GM21367 (cell line): ENCODE results near the gene CDHR1.

ENCODE experiments used
- ATAC-seq: cut with Tn5 transposase; IDR thresholded peaks from one replicate; pipeline ENCODE4 v1.9.1; 2021; ENCODE audit not compliant: unreplicated experiment

Gene CDHR1

DNA sequence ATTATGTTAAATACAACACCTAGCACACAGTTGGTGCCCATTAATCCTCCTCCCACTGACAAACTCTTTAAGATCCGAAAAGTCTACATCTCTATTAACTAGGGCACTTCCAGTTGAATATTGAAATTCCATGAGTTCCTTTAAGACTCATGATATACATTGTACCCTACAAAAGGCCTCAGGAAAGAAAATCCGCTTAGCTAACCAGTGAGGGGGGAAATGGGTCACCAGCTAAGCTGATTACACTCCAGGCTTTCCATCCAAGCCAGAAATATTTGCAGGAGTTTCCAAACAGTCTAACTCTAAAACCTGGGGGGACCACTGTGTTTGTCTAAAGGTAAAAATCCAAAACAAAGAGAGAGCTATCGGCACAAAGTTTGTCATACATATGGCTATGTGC is 32.3 kb downstream of the CDHR1 start:
- ATAC-seq: no peak

DNA sequence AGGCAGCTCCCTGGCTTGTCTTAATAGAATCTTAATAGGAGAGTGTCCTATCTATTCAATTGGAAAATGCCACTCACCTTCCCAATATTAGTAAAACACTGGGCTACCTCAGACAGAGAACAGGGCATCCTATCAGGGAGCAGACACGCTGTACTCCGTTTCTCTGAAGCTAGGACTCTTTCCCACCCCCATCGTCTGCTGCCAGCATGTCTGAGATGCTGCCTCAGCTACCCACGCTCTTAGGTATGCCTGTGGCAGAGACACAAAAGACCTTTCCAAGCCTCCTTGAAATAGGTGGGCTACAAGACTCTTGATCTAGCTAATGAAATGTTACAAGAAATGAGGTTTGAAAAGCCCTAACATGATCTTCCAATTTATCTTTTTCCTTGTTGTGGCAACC is 33.5 kb downstream of the CDHR1 start:
- ATAC-seq: no peak

DNA sequence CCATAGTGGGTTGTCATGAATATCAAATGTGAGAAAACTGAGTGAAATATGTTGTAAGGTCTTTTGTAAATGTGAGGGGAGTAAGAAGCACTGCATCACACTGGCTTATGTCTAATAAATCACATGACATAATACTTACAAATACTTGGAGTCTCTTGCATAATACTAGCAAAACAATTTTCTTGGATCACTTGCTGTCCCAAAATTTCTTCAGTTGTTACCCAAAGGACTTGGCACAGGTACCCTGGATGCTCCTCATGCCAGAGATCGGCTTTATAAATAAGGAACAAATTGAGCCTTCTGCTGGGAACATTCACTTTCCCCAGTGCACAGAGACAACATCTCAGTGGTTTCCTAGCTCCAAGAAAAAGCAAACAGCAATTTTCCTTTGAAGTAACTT is 36.0 kb downstream of the CDHR1 start:
- no peak for ATAC-seq

GRCh38 chr10:84232376-84232775 is 38.0 kb downstream of the CDHR1 start:
- no peak for ATAC-seq

DNA sequence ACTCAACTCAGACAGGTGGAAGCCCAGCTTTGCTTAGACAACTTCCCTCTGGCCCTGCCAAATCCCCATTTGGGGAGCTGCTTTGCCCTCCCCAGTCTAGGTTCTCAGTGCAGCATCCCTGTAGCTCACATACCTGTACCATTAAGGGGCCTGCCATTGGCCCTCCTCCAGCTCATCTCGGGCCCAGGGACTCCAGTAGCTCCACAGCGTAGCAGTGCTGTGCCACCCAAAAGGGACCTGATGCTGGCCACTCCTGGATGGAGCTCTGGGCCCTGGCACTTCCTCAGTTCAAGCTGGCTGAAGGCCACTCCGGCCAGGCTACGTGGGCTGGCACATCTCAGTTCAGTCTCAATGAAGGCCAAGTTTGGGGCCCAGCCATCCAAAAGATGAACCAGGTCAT is 39.6 kb downstream of the CDHR1 start:
- no peak for ATAC-seq

GRCh38 chr10:84234479-84234878 is 40.1 kb downstream of the CDHR1 start:
- no peak for ATAC-seq

DNA sequence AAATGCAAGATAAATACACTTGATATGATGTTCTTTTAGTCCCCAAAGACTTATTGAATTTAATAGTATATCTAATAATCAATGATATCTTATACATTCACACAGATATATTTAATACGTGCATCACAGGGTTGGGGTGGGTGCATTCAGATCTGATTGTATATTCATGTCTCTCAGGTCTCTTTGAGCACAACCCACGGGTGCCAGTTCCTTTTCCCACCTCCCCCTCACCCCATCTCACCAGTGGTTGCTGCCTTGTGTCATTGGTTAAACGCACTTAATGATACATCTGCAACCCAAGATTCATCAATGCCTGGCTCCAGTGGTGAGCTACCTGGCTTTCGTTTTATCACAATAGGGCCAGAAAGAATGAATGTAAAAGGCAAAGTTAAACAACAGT is 40.8 kb downstream of the CDHR1 start:
- ATAC-seq: no peak

- no peak for ATAC-seq
Measured at GRCh38 chr10:84236807-84237198, 42.5 kb downstream of the CDHR1 start.

GRCh38 chr10:84237199-84238051 is 43.1 kb downstream of the CDHR1 start:
- ATAC-seq: no peak

DNA sequence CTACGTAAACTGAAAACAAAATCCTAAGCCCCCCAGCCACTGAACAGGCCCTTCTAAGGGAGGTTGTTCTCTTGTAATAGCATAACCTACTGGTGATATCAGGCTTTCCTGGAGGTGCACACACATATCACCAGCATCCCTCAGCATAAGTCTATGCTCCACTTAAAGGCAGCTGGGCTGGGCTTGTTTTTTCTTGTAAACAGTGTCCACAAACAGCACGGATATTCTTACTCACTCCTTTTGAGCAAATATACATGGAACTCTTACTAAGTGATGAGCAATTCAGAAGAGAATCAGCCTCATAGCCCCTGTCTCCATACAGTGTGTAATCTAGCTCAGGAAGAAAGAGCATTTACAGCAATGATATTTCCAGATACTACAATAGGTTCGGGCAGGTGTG is 44.6 kb downstream of the CDHR1 start:
- ATAC-seq: no peak

GRCh38 chr10:84241185-84241790 is 47.0 kb downstream of the CDHR1 start, which contains the start of gene LRIT1:
Gene LRIT1, minus strand, starts transcription at chr10:84241546. Its CDS starts 107 bp downstream, at chr10:84241439.
- no peak for ATAC-seq

DNA sequence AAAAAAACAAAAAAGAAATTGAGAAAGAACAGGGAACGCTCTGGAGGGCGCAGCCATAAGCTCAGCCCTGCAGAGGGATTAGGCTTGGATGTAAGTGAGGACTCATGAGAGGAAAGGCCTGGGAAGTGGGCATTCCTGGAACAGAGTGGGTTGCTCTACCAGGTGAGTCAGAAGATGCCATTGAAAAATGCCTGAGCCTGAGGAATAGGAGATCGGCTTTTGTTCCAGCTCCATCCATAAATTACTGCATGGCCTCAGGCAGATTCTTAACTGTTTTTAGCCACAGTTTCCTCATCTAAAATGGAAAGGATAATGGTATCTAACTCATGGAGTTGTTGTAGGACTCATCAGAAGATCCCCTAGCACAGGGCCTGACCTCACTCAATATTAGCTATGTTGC is 49.4 kb downstream of the CDHR1 start:
- ATAC-seq: no peak

- no peak for ATAC-seq
Measured at GRCh38 chr10:84244651-84245270, 50.4 kb downstream of the CDHR1 start, which contains the start of gene RGR. Gene RGR, plus strand, starts transcription at chr10:84245053. Its CDS starts 38 bp downstream, at chr10:84245091.

DNA sequence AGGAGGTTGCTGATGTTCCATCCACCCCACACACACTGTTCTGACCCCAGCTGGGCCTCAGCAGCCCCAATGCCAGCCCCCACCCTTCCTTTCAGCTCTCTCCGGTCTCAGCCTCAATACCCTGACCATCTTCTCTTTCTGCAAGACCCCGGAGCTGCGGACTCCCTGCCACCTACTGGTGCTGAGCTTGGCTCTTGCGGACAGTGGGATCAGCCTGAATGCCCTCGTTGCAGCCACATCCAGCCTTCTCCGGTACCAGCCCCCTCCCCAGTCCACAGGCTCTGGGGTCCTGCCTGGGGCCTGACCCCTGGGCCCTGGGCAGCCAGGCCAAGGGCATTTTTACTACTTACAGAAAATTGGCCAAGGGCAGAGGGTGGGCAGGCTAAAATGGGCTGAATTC is 53.2 kb downstream of the CDHR1 start:
- ATAC-seq: no peak

DNA sequence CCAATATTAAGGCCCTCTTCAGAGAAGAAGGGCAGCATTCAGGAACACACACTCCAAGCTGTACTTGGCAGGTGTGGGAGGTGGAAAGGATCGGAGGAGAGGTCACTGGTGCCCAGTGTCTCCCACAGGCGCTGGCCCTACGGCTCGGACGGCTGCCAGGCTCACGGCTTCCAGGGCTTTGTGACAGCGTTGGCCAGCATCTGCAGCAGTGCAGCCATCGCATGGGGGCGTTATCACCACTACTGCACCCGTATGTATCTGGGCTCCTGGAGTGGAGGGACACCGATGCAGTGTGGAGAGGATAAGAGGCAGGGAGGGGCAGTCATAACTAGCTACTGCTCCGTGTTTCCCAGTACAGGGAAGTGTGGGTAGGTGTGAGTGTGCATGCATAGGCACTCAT is 54.5 kb downstream of the CDHR1 start:
- no peak for ATAC-seq

DNA sequence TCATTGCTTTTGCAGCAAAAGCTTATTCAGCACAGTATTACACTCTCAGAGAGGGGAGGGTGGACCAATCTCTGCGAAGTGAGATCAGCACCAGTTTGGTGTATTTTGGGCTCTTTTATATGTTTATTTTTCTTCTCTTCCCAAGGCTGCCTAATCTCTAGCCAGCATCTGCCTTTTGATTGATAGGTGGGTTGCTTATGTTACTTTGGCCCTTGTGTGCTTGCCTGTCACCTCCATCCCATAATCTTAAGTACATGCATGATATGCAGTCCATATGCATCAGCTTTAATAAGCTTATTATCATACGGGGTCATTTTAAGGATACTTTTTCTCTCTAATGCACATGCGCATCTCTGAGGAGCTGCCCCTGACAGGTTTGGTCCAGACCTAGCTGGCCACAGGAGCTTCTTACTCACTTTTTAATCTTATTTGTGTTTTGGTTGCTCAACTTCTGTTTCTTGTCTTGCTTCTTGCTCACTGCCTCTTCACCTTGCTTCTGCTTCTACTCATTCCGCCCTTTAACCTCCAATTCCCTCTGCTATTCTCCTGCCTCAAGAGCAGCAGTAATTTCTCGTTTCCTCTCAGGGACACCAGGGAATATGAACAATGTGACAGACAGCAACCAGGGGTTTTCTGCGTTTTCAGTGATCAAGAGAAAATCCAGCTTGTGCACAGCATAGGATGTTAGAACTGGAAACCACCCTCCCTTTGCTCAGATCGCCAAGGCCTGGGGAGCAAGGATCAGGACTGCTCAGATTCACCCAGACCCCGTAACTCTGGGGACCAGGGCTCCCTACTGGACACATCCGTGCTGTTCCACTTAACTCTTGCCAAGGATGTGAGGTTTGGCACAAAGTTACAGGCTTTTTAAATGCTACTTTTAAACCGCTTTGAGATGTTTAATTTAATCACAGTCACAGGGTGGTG is 60.5 kb downstream of the CDHR1 start:
- ATAC-seq: no peak

- peak; percentile 66 for ATAC-seq
Measured at GRCh38 chr10:84256510-84257342, 62.4 kb downstream of the CDHR1 start.

GRCh38 chr10:84257343-84258020 is 63.1 kb downstream of the CDHR1 start:
- ATAC-seq: no peak

DNA sequence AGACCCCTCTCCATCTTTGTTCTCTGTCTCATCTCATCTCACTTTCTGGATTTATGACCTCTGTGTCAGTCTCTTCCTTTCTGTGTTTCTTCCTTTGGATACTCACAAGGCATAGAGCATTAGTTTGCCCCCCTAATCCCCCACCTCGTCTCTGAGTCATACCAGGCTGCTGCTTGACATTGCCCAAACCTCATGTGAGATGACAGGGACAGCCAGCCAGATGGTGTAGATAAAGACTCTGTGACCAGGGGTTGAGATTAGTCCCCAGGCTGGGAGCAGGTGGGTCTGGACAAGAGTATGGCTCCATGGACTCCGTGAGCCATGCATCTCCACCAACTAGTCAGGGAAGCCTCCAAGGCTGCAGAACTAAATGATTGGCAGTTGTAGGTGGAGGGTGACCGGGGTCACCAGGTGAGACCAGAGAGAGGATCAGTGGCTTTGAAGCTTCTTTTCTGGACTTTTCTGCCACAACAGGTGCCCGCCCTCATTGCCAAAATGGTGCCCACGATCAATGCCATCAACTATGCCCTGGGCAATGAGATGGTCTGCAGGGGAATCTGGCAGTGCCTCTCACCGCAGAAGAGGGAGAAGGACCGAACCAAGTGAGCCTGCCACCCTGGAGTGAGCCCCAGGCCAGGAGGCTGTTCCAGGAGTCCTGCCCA is 63.8 kb downstream of the CDHR1 start:
- no peak for ATAC-seq
